Fibroblast of peridontal ligament (primary cell): ENCODE measurements around the gene SPATA3.

Experiments used
- DNase-seq: peaks from one replicate; pipeline ENCODE4 v3.0.0-alpha.2; 2010; ENCODE audit errors: extremely low read depth

Gene SPATA3

GRCh38 chr2:230968921-230969658, 26.8 kb upstream of the SPATA3 start:
- no peak for DNase-seq

- no peak for DNase-seq
These were observed 26.3 kb upstream of the SPATA3 start for GRCh38 chr2:230969659-230970015.

GRCh38 chr2:230972046-230972445, 23.9 kb upstream of the SPATA3 start:
- no peak for DNase-seq

- DNase-seq: peak; percentile 25
These were observed 21.6 kb upstream of the SPATA3 start for GRCh38 chr2:230974096-230974913.

- DNase-seq: no peak
These were observed 20.0 kb upstream of the SPATA3 start for GRCh38 chr2:230975927-230976326.

GRCh38 chr2:230976671-230977171, 19.2 kb upstream of the SPATA3 start:
- DNase-seq: no peak

- DNase-seq: no peak
These were observed 15.5 kb upstream of the SPATA3 start for GRCh38 chr2:230980468-230980867.

- DNase-seq: no peak
These were observed 14.2 kb upstream of the SPATA3 start for GRCh38 chr2:230981704-230982103.

- DNase-seq: no peak
These were observed 13.8 kb upstream of the SPATA3 start for GRCh38 chr2:230982126-230982525.

- DNase-seq: no peak
These were observed 13.4 kb upstream of the SPATA3 start for GRCh38 chr2:230982528-230982927.

GRCh38 chr2:230983566-230983965, 12.4 kb upstream of the SPATA3 start:
- no peak for DNase-seq

GRCh38 chr2:230984393-230985220, 11.3 kb upstream of the SPATA3 start:
- DNase-seq: no peak

GRCh38 chr2:230985519-230986231, 10.2 kb upstream of the SPATA3 start:
- no peak for DNase-seq

GRCh38 chr2:230986520-230987136, 9.3 kb upstream of the SPATA3 start:
- no peak for DNase-seq

GRCh38 chr2:230987137-230988020, 8.5 kb upstream of the SPATA3 start:
- peak; percentile 60 for DNase-seq

- no peak for DNase-seq
These were observed 6.2 kb upstream of the SPATA3 start for GRCh38 chr2:230989731-230990130.

- DNase-seq: no peak
These were observed 5.6 kb upstream of the SPATA3 start for GRCh38 chr2:230990131-230990898.

- DNase-seq: no peak
These were observed 5.1 kb upstream of the SPATA3 start for GRCh38 chr2:230990899-230991150.

GRCh38 chr2:230991598-230991997, 4.3 kb upstream of the SPATA3 start:
- DNase-seq: no peak

- DNase-seq: no peak
These were observed 740 bp downstream of the SPATA3 start for GRCh38 chr2:230996661-230997060.
